Spinal cord (tissue), 10 donors: ENCODE measurements around the gene SLC48A1. TPM values are rescaled to one million over a fixed set of nuclear protein-coding genes. Genes with fewer than 3 reads are reported as not detected.

Experiments
- DNase-seq, 6 donors: peaks; one replicate each; pipeline versions ENCODE4 v3.0.0 to v3.0.0-alpha.2; 2013 to 2015; ENCODE audit warnings: low spot score in 6 of 6, low read depth in 4 of 6
- H3K27ac ChIP-seq: one replicate; pipeline ENCODE4 v1.5.1; 2013; ENCODE audit warnings: low read depth, low read length, control low read depth
- H3K27me3 ChIP-seq: one replicate; pipeline ENCODE4 v1.6.1; 2013; ENCODE audit warnings: low read length; ENCODE audit not compliant: control insufficient read depth, insufficient read depth
- H3K36me3 ChIP-seq: one replicate; pipeline ENCODE4 v1.6.1; 2013; ENCODE audit warnings: low read length; ENCODE audit not compliant: control insufficient read depth, insufficient read depth
- H3K4me1 ChIP-seq: one replicate; pipeline ENCODE4 v1.6.1; 2013; ENCODE audit warnings: low read length; ENCODE audit not compliant: control insufficient read depth, insufficient read depth
- H3K4me3 ChIP-seq: one replicate; pipeline ENCODE4 v1.5.1; 2013; ENCODE audit warnings: low read depth, low read length, control low read depth
- H3K9me3 ChIP-seq: one replicate; pipeline ENCODE4 v1.6.1; 2013; ENCODE audit warnings: low read length; ENCODE audit not compliant: control insufficient read depth, insufficient read depth
- WGBS: methylation state at CpG from one replicate; pipeline ENCODE4 v1.1.5; 2013; ENCODE audit warnings: missing lambda C conversion rate; ENCODE audit not compliant: insufficient coverage; 5-methylcytosine and 5-hydroxymethylcytosine counted together
- long read RNA-seq, 4 donors: transcript quantifications; one replicate each; lab custom pipeline, GENCODE V29; 2026
- polyA plus RNA-seq, 2 donors: library from polyadenylated mRNA; unstranded; fragments of 120-200 nt; gene quantifications; one replicate each; pipeline ENCODE4 v1.2.1, GENCODE V29; 2013; ENCODE audit not compliant: insufficient read length in 2 of 2
- total RNA-seq, 2 donors: library from RNA; depleted of rRNA in 1 of 2; stranded (reverse); fragments of 120-200 nt in 1 of 2; fragments of >200 nt in 1 of 2; gene quantifications; one replicate each; pipeline versions ENCODE4 v1.2.3 to v1.2.4, GENCODE V29; 2013 to 2014
- donor health status: healthy.

The SLC48A1 gene
- total RNA-seq (10 to 100 TPM; 19.3 to 32.3 TPM), polyA plus RNA-seq (10 to 100 TPM; 35.8 to 45.1 TPM)
- long read RNA-seq, donor 1, transcript SLC48A1-201 (3 exons, 3,010 nt) = major isoform, 17 of 17 reads
- long read RNA-seq, donor 1, partial matches to known transcripts = 0 of 17 reads
- long read RNA-seq, donor 1, other reads (novel, unspliced or antisense) = 0 of 17 reads
- long read RNA-seq, donor 2, transcript SLC48A1-201 (3 exons, 3,010 nt) = major isoform, 16 of 39 reads
- long read RNA-seq, donor 2, partial matches to known transcripts = 22 of 39 reads
- long read RNA-seq, donor 2, other reads (novel, unspliced or antisense) = 0 of 39 reads
- long read RNA-seq, donor 3, transcript SLC48A1-201 (3 exons, 3,010 nt) = major isoform, 15 of 21 reads
- long read RNA-seq, donor 3, partial matches to known transcripts = 6 of 21 reads
- long read RNA-seq, donor 3, other reads (novel, unspliced or antisense) = 0 of 21 reads
- long read RNA-seq, donor 4, transcript SLC48A1-201 (3 exons, 3,010 nt) = major isoform, 6 of 118 reads
- long read RNA-seq, donor 4, partial matches to known transcripts = 112 of 118 reads
- long read RNA-seq, donor 4, other reads (novel, unspliced or antisense) = 0 of 118 reads

- Histone ChIP-seq H3K36me3 (peaks cover 11% of the 10 kb centered on the region), H3K4me3 (peak within 1 kb of the TSS; percentile 58), H3K27me3 (no peaks in the 10 kb centered on the region), H3K27ac (no peak within 1 kb of the TSS), H3K9me3 (no peaks in the 10 kb centered on the region), H3K4me1 (peaks cover 51% of the 10 kb centered on the region)
- peak in 5 of 6 donors; percentile 53 to 91 (median 64) for DNase-seq
- under 1% methylated on average over 97 of the region's 106 CpGs for WGBS
Measured at GRCh38 chr12:47773062-47773857, at the start of gene SLC48A1. TSS of gene SLC48A1 (plus strand) at chr12:47773238. CDS start at chr12:47773305, 67 bp downstream.

DNA sequence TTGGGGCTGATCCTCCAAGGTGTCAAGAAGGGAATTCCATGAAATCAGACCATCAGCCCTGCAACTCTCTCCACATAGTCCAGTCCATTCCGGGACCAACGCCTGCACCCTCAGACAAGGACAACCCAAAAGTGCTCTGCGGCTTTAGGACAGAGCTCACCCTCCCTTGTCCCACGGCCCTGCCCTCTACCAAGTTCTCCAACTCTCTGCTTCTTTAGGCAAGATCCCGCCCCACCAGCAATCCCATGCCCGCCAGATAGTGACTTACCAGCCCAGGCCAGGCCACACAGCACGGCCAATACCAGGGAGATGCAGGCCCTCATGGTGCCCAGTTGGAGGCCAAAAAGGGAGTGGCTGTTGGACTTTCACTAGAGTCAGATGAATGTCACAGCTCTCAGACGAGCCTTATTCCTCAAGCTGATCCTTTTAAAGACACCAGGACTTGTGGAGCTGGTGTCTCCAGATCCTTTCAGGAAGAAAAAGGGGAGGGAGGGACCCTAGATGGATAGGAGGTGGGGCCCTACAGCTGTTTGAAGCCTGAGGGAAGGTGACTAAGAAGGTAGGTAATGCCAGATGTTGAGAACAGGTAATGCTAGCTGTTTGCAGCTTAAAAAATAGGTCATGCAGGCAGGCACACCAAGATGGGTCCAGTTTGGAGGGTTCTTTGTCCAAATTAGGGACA lies 47.8 kb upstream of the SLC48A1 start, which contains the start of gene ENDOU:
TSS of gene ENDOU (minus strand) at position 400 of the 682 bp plus-strand sequence. CDS start at position 323, 77 bp downstream.
- Histone ChIP-seq H3K36me3 (no peaks in the 10 kb centered on the region), H3K4me1 (peaks cover 18% of the 10 kb centered on the region), H3K9me3 (no peaks in the 10 kb centered on the region), H3K27me3 (no peaks in the 10 kb centered on the region), H3K4me3 (no peak within 1 kb of the TSS), H3K27ac (no peak within 1 kb of the TSS)
- DNase-seq = no peak
- WGBS = 83% methylated on average over 8 of the region's 8 CpGs

GRCh38 chr12:47725893-47726292 lies 47.1 kb upstream of the SLC48A1 start:
- H3K9me3 ChIP-seq = no peaks in the 10 kb centered on the region
- no peak overlapping the region for H3K4me3 ChIP-seq
- H3K4me1 ChIP-seq = peaks cover 18% of the 10 kb centered on the region
- H3K27me3 ChIP-seq = no peaks in the 10 kb centered on the region
- WGBS = no CpG with 5 or more reads among the region's 5 CpGs
- H3K27ac ChIP-seq = no peak overlapping the region
- no peak for DNase-seq
- H3K36me3 ChIP-seq = no peaks in the 10 kb centered on the region

DNA sequence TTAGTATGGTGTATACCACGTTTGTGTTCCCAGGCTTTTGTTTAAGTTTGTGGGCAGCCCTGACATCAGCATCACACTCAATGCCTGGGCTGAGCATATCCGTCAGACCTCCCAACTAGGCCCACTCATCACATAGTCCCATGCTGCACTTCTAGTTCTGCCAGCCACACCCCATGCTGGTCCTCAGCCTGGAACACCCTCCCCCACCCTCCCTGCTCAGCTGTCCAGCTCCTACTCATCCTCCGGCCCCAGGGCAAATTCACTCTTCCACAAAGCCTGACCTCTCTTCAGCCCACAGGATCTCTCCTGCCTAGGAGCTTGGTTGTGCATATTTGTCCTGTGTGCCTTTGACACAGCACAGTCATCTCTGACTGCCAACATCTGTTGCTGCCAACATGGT lies 43.8 kb upstream of the SLC48A1 start:
- peaks cover 7% of the 10 kb centered on the region for H3K4me1 ChIP-seq
- DNase-seq = no peak
- H3K4me3 ChIP-seq = no peak overlapping the region
- H3K27me3 ChIP-seq = no peaks in the 10 kb centered on the region
- no peaks in the 10 kb centered on the region for H3K9me3 ChIP-seq
- no peaks in the 10 kb centered on the region for H3K36me3 ChIP-seq
- H3K27ac ChIP-seq = no peak overlapping the region
- 88% methylated on average over 2 of the region's 3 CpGs for WGBS

GRCh38 chr12:47730341-47730744 lies 42.7 kb upstream of the SLC48A1 start:
- Histone ChIP-seq H3K4me3 (no peak overlapping the region), H3K9me3 (no peaks in the 10 kb centered on the region), H3K36me3 (peaks cover 2% of the 10 kb centered on the region), H3K27ac (no peak overlapping the region), H3K4me1 (peaks cover 16% of the 10 kb centered on the region), H3K27me3 (no peaks in the 10 kb centered on the region)
- WGBS = 74% methylated on average over 7 of the region's 8 CpGs
- DNase-seq = no peak

DNA sequence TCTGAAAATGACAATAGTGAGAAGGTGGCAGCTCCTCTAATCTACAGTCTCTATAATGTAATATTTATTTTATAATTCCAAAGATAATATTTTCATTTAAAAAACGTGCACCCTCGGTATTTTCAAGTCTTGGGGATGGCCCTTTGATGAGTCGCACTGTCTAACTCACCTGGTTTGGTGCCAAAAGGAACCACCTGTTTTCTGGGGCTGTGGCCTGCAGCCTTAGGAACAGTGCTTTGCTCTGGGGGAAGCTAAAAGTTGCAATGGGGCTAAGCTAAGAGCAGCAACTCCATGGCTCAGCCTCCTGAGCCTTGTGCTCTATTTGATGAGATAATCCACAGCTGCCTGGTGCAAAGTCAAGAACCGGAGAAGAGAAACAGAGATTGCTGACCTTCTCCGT lies 41.3 kb upstream of the SLC48A1 start:
- no peaks in the 10 kb centered on the region for H3K27me3 ChIP-seq
- WGBS = 81% methylated on average over 3 of the region's 5 CpGs
- DNase-seq = no peak
- H3K4me1 ChIP-seq = peaks cover 30% of the 10 kb centered on the region
- peaks cover 7% of the 10 kb centered on the region for H3K36me3 ChIP-seq
- H3K4me3 ChIP-seq = no peak overlapping the region
- H3K9me3 ChIP-seq = no peaks in the 10 kb centered on the region
- H3K27ac ChIP-seq = no peak overlapping the region

DNA sequence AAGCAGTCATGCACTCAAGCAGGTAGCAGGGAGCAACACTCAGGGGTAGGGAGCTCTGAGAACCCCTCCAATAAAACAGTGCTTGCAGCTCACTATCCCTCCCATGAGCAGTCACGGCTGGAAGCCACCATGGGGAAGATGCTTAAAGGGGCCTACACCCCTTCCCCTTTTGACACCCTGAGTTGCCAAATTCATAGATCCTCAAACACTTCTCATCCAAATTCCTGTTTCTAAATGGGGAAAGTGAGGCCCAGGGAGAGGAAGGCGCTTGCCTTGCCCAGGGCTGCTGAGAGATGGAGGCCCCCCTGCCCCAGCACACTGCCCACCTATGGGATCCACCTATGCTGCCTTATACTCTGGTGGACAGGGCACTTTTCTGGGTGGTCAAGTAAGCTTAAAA lies 40.5 kb upstream of the SLC48A1 start:
- H3K27ac ChIP-seq = no peak overlapping the region
- H3K9me3 ChIP-seq = no peaks in the 10 kb centered on the region
- peaks cover 33% of the 10 kb centered on the region for H3K4me1 ChIP-seq
- DNase-seq = no peak
- no peak overlapping the region for H3K4me3 ChIP-seq
- H3K36me3 ChIP-seq = peaks cover 12% of the 10 kb centered on the region
- 100% methylated on average over 1 of the region's 2 CpGs for WGBS
- H3K27me3 ChIP-seq = no peaks in the 10 kb centered on the region

DNA sequence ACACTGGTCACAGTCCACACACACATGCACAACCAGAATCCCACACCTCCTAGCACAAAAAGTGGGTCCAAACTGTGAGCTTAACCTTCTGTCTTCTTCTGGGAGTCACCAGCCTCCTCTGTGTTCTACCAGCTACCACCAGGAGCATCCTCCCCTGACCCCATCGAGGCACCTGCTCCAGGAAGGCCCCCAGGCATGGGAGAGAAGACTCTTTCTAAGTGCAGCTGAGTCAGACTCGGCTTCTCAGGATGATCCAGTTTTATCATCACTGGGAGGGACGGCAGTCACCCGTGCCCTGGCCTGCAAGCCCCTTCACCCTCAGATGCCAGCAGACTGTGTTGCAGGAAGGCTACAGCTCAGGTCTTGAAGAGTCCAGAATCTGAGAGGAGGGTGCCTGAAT lies 39.9 kb upstream of the SLC48A1 start:
- Histone ChIP-seq H3K27me3 (no peaks in the 10 kb centered on the region), H3K9me3 (no peaks in the 10 kb centered on the region), H3K4me1 (peaks cover 40% of the 10 kb centered on the region), H3K4me3 (no peak overlapping the region), H3K36me3 (peaks cover 17% of the 10 kb centered on the region), H3K27ac (no peak overlapping the region)
- WGBS = 92% methylated on average over 4 of the region's 4 CpGs
- DNase-seq = no peak
